Chondrocyte (in vitro differentiated cells): ENCODE data around the gene RPS27. TPM values are rescaled to one million over a fixed set of nuclear protein-coding genes. Genes with fewer than 3 reads are reported as not detected.
"Not testable (repeated sequence)": the region's sequence is repeated elsewhere in the genome, so short reads cannot be mapped to it uniquely, and the experiment has no call there.

ENCODE experiments used
- DNase-seq: peaks from one replicate; pipeline ENCODE4 v3.0.0; 2021; ENCODE audit warnings: mixed read lengths, low spot score
- H3K27ac Mint-ChIP-seq: one replicate; pipeline ENCODE4 v1.8.0; 2021; ENCODE audit warnings: mild to moderate bottlenecking, moderate library complexity, mixed read lengths; ENCODE audit not compliant: unreplicated experiment
- H3K27me3 Mint-ChIP-seq: 2 replicates; pipeline ENCODE4 v1.8.0; 2021; ENCODE audit warnings: low read depth, mixed read lengths
- H3K36me3 Mint-ChIP-seq: 2 replicates; pipeline ENCODE4 v1.8.0; 2021; ENCODE audit warnings: low read depth, mixed read lengths
- H3K4me1 Mint-ChIP-seq: 2 replicates; pipeline ENCODE4 v1.8.0; 2021; ENCODE audit warnings: low read depth, mild to moderate bottlenecking, mixed read lengths
- H3K4me3 Mint-ChIP-seq: one replicate; pipeline ENCODE4 v1.8.0; 2021; ENCODE audit warnings: mild to moderate bottlenecking, moderate library complexity, mixed read lengths; ENCODE audit not compliant: unreplicated experiment
- H3K9me3 Mint-ChIP-seq: 2 replicates; pipeline ENCODE4 v1.8.0; 2021; ENCODE audit warnings: low read depth, mixed read lengths
- microRNA-seq: library from miRNA; unstranded; fragments of <30 nt; microRNA quantifications from one replicate; pipeline ENCODE4 v1.2.0, GENCODE V29; 2020; ENCODE audit warnings: borderline number of aligned reads
- total RNA-seq: library from RNA; stranded (reverse); gene quantifications from 3 replicates; pipeline ENCODE4 v1.2.1, GENCODE V29; 2021
- TF ChIP-seq, protein P1 (sequence below): fragments of 200-600 bp; sonication (generic); IDR thresholded peaks from 2 replicates; pipeline ENCODE4 v1.5.0; 2021; ENCODE audit warnings: antibody characterized with exemption, mild to moderate bottlenecking, moderate library complexity

RPS27 gene
- total RNA-seq, 1 donor from 2014 or later: 951 TPM

DNA sequence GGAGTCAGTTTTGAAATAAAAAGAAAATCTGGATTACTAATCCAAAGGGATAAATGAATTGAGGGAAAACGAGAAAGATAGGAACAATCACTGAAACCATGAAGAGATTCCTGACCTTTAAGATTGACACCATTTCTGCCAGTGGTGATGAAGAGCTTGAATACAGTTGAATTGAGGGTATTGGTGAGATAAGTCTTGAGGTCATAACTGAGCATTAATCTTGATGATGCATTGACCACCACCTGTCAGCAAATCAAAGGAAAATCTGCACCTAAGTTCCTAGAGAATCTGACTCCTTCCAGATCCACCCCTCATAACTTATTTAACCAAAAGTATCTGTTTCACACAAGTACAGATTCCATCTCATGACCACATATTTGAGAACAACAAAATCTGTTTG lies 21.6 kb downstream of the RPS27 start:
- Mint-ChIP-seq H3K9me3 (no peaks in the 10 kb centered on the region), H3K4me3 (no peak overlapping the region), H3K4me1 (no peaks in the 10 kb centered on the region), H3K27me3 (no peaks in the 10 kb centered on the region), H3K36me3 (no peaks in the 10 kb centered on the region), H3K27ac (no peak overlapping the region)
- no peak for DNase-seq
- TF ChIP-seq, protein P1, sequence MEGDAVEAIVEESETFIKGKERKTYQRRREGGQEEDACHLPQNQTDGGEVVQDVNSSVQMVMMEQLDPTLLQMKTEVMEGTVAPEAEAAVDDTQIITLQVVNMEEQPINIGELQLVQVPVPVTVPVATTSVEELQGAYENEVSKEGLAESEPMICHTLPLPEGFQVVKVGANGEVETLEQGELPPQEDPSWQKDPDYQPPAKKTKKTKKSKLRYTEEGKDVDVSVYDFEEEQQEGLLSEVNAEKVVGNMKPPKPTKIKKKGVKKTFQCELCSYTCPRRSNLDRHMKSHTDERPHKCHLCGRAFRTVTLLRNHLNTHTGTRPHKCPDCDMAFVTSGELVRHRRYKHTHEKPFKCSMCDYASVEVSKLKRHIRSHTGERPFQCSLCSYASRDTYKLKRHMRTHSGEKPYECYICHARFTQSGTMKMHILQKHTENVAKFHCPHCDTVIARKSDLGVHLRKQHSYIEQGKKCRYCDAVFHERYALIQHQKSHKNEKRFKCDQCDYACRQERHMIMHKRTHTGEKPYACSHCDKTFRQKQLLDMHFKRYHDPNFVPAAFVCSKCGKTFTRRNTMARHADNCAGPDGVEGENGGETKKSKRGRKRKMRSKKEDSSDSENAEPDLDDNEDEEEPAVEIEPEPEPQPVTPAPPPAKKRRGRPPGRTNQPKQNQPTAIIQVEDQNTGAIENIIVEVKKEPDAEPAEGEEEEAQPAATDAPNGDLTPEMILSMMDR: no peak

DNA sequence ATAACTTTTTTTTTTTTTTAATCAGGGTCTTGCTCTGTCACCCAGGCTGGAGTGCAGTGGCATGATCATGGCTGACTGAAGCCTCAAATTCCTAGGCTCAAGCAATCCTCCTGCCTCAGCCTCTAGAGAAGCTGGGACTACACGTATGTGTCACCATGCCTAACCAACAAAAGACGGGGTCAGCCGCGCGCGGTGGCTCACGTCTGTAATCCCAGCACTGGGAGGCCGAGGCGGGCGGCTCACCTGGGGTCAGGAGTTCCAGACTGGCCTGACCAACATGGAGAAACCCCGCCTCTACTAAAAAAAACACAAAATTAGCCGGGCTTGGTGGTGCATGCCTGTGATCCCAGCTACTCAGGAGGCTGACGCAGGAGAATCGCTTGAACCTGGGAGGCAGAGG lies 22.0 kb downstream of the RPS27 start:
- not testable (repeated sequence) for H3K9me3 Mint-ChIP-seq, H3K4me1 Mint-ChIP-seq, H3K4me3 Mint-ChIP-seq, H3K36me3 Mint-ChIP-seq, DNase-seq, H3K27me3 Mint-ChIP-seq, H3K27ac Mint-ChIP-seq

DNA sequence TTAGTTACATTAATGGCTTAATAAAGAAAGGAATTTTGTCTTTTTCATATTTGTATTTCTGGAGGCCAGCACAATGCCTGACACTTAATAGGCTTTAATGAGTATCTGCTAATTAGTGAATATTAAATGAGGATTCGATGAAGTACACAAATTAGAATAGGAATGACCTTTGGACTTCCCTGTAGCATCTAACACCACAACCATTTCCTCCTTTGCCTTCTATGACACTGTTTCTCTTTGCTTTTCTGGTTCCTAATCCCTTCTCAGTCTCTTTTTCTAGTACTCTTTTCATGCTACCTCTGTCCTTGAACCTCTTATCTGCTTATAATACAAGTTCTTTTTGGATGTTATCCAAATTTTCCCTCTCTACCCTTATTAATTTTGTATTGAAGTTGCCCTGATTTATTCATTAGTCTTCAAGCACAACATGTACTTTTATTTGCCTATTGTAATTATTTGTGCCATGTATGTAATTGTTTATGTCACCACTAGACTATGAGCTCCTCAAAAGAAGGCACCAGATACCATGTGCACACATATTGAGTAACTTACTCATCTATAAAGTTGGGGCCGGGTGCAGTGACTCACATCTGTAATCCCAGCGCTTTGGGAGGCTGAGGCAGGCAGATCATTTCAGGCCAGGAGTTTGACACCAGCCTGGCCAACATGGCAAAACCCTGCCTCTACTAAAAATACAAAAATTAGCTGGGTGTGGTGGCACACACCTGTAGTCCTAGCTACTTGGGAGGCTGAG lies 23.8 kb downstream of the RPS27 start:
- Mint-ChIP-seq H3K27ac (no peak overlapping the region), H3K27me3 (no peaks in the 10 kb centered on the region), H3K36me3 (no peaks in the 10 kb centered on the region), H3K4me1 (peaks cover 6% of the 10 kb centered on the region), H3K4me3 (no peak overlapping the region), H3K9me3 (no peaks in the 10 kb centered on the region)
- TF ChIP-seq, protein P1: no peak
- DNase-seq: no peak

DNA sequence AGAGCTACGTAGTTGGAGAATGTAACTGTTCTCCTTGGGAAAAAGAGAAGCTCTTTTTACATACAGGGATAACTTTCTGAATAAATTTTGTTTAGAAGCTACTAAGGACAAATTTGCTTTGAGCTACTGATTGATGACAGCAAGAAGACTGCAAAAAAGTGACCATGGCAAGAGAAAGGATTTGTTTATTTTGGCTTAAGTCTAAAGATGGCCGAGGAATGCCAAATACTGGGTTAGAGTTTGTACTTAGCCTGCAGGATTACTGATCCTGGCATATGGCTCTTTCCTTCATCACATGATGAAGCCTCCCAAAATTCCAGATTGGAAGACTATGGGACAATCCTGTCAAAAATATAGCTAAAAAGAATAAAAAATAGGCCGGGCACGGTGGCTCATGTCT lies 28.7 kb downstream of the RPS27 start:
- peaks cover 6% of the 10 kb centered on the region for H3K4me1 Mint-ChIP-seq
- no peaks in the 10 kb centered on the region for H3K9me3 Mint-ChIP-seq
- H3K36me3 Mint-ChIP-seq: no peaks in the 10 kb centered on the region
- no peak overlapping the region for H3K4me3 Mint-ChIP-seq
- TF ChIP-seq, protein P1: no peak
- no peaks in the 10 kb centered on the region for H3K27me3 Mint-ChIP-seq
- no peak overlapping the region for H3K27ac Mint-ChIP-seq
- no peak for DNase-seq

DNA sequence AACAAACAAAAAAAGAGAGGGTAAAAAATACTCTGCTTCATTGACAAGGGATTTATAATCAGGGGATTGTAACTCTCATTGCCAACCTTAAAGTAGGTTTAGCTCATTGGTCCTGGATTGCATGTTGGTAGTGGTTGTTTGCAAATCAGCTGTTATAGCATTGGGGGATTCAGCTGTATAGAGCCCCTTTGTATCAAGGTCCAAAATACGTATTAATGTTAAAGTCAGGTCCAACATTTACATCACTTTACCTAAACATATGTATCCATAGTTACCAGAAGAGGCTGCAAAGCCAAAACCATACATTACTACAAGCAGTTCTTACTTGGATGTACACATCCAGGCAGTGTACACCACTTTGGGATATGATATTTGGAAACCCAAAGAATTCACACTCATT lies 29.4 kb downstream of the RPS27 start:
- no peaks in the 10 kb centered on the region for H3K27me3 Mint-ChIP-seq
- H3K36me3 Mint-ChIP-seq: no peaks in the 10 kb centered on the region
- H3K27ac Mint-ChIP-seq: no peak overlapping the region
- DNase-seq: no peak
- H3K9me3 Mint-ChIP-seq: no peaks in the 10 kb centered on the region
- H3K4me3 Mint-ChIP-seq: no peak overlapping the region
- H3K4me1 Mint-ChIP-seq: peaks cover 6% of the 10 kb centered on the region
- TF ChIP-seq, protein P1: no peak

DNA sequence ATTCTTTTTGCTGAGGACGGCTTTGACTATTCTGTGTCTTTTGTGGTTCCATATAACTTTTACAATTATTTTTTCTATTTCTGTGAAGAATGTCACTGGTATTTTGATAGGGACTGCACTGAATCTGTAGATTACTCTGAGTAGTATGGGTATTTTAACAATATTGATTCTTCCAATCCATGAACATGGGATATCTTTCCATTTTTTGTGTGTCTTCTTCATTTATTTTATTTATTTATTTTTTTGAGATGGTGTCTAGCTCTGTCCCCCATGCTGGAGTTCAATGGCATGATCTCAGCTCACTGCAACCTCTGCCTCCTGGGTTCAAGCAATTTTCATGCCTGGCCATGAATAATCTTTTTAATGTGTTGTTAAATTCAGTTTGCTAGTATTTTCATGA lies 43.1 kb downstream of the RPS27 start:
- H3K4me3 Mint-ChIP-seq, H3K27me3 Mint-ChIP-seq, H3K4me1 Mint-ChIP-seq, H3K36me3 Mint-ChIP-seq, H3K27ac Mint-ChIP-seq, DNase-seq: not testable (repeated sequence)
- peaks cover 18% of the 10 kb centered on the region for H3K9me3 Mint-ChIP-seq

Small RNA genes lying within 50 kb of the gene (microRNA-seq; reads per million reads assigned to microRNA genes)
- not detected for gene MIR6737

Other genes starting within 250 kb of the RPS27 start
- gene SLC27A3, start 215.4 kb upstream of the RPS27 start, total RNA-seq: 10.6 to 16.6 TPM (median 11.6 TPM) in 3 replicates
- gene GATAD2B, start 67.8 kb upstream of the RPS27 start, total RNA-seq: 46.4 to 48.1 TPM (median 47.0 TPM) in 3 replicates
- gene DENND4B, start 44.0 kb upstream of the RPS27 start, total RNA-seq: 32.1 to 36.7 TPM (median 36.2 TPM) in 3 replicates
- gene CRTC2, start 32.1 kb upstream of the RPS27 start, total RNA-seq: 24.2 to 32.5 TPM (median 30.9 TPM) in 3 replicates
- 83.5 to 87.8 TPM (median 85.6 TPM) in 3 replicates for gene SLC39A1, start 27.2 kb upstream of the RPS27 start, total RNA-seq
- 3.7 to 6.6 TPM (median 4.4 TPM) in 3 replicates for gene CREB3L4, start 22.9 kb upstream of the RPS27 start, total RNA-seq
- gene JTB, start 13.1 kb upstream of the RPS27 start, total RNA-seq: 128 to 158 TPM (median 130 TPM) in 3 replicates
- gene RAB13, start 4.4 kb upstream of the RPS27 start, total RNA-seq: 111 to 137 TPM (median 116 TPM) in 3 replicates
- 0.19 TPM in 1 of 3 replicates, not detected in the others for gene NUP210L, start 164.3 kb downstream of the RPS27 start, total RNA-seq
- gene TPM3, start 201.3 kb downstream of the RPS27 start, total RNA-seq: 248 to 259 TPM (median 256 TPM) in 3 replicates
- not detected in 3 replicates for gene CFAP141, start 215.6 kb downstream of the RPS27 start, total RNA-seq
- 182 to 202 TPM (median 186 TPM) in 3 replicates for gene UBAP2L, start 230.2 kb downstream of the RPS27 start, total RNA-seq